ENCODE results near the gene SEL1L.
"Not testable (repeated sequence)": the region's sequence is repeated elsewhere in the genome, so short reads cannot be mapped to it uniquely, and the experiment has no call there.

Gene SEL1L

DNA sequence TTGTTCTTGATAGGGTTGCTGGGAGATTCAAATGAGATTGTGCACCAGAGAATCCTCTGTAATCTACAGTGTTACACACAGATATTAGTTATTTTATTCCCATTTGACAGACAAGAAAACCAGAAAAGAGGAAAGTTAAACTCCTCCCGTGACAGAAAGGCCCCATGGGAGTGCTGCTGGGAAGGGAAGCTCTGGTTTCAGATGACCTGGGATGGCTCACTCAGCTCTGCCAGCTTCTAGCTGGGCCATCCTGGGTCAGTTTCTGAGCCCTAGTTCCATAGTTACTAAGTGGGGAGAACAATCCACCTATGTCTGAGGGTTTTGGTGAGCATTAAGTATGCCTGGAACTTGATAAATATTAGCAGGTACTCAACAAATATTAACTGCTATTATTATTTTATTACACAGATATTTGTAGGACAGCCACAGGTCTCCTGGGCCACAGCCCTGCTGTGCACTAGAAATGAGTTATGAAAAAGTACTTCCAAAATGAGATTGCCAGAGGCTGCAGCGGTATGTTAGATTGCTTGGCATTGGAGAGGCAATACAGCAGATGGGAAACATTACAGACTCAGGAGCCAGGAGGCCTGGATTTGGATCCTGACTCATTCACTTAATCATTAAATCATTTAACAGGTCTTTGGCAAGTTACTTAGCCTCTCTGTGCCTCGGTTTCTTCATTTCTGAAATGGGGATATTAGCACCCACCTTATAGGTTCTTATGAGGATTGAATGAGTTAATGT lies 86.5 kb downstream of the SEL1L start:
- no peak for DNase-seq (ENCODE audit: low spot score)

DNA sequence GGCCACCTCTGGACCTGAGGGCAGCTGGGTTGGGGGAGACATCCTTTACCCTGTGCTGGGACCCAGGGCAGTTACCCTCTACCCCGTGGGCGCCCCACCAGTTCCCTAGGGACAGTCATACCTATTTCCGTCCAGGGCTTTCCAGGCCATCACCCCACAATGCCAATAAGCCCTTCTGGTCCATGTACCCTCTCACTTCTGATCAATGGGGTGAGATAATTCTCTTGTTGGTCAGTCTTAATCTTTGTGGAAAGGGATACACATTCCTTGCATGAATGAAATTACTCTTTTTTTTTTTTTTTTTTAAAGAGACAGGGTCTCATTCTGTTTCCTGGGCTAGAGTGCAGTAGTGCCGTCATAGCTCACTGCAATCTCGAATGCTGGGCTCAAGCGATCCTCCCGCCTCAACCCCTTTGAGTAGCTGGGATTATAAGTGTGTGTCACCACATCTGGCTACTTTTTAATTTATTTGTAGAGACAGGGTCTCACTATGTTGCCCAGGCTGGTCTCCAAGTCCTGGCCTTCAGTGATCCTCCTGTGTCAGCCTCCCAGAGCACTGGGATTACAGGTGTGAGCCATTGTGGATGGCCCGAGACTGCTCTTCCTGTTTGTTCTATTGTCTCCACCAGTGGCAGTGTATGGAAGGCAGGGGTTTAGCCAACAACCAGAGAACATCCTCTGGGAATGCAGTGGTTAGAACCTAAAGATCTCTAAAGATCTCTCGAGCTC lies 87.2 kb downstream of the SEL1L start:
- DNase-seq (ENCODE audit: low spot score) = no peak

DNA sequence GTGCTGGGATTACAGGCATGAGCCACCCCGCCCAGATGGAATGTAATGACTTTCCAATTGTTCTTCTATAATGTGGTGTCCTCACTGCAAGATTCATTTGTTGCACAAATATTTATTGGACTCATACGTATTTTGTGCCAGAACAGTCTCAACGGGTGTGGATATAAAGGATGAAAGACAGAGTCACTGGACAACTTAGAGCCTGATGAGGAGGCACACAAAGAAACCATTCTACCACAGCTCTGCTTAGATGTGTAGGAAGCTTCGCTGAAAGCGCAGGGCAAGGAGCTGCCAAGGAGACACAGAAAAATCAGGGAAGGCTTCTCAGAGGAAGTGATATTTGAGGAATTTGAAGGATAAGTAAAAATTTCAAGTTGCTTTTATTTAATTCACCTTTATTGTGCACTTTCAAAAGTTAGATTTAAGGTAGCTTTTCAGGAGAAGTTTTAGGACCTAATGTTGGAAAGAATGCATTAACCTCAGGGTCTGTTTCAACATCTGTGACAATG lies 92.0 kb downstream of the SEL1L start:
- no peak for DNase-seq (ENCODE audit: low spot score)

DNA sequence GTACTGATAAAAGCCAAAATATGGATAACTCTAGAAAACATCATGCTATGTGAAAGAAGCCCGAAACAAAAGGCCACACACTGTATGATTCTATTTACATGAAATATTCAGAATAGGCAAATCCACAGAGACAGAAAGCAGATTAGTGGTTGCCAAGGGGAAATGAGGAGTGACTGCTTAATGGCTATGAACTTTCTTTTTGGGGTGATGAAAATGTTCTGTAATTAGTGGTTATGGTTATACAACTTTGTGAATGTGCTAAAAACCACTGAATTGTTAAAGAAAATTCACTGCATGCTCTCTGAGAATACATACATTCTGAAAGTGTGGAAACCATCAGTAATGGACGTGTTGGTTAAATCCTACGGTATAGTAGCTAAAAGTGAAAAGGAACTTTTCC lies 93.6 kb downstream of the SEL1L start:
- no peak for DNase-seq (ENCODE audit: low spot score)

DNA sequence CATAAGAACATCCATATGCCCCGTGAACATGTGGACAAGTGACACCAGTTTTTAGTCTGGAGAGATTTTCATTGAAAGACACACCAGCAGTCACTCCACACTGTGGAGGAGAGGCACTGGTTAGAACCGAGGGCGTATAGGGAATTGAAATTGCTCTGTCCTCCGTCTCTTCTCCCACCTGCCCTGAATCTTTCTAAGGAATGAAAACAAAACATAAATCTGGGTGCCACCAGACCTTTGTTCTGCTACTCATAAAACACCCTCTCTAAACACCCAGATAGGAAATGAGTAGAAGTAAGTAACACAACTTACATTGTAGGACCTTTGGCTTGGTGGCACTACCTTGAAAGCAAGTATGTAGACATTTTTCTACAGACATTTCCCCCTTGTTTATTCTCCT lies 96.4 kb downstream of the SEL1L start:
- no peak for DNase-seq (ENCODE audit: low spot score)

DNA sequence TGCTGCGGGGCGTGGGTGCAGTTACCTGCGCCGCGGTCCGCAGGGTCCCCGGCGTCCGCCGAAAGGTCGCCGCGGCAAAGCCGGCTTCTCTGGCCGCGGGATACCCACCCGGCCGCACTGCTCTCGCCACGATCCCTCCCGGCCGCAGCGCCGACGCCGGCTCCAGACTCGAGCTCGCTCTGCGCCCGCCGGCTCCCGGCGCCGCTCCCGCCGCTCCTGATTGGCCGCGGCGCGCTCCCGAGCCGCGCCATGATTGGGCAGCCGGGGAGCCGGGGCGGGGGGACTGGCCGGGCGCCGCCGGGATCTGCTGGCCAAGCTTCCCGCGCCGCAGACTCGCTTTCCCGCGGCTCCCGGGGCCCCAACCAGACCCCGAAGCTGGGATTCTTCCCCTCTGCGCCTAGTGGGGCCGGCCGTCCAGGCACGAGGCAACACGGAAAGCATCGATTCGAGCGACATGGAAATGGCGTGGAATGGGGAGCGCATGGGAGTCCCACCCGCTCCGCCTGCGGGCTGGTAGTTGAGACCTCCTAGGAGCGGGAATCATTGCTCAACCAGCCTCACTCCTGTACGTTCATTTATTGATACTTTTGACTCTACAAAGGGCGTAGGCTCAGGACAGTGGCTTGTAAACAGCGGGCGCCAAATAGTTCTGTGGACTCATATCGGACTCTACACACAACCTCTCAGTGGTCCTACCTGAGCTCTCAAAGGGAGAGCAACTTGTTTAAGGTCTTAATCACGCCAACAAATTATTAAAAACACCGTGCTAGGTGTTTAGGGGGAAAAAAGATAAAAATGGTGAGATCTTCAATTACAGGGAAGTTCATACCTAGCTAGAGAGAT lies 97.1 kb downstream of the SEL1L start:
- peak; percentile 61 for DNase-seq (ENCODE audit: low spot score)

DNA sequence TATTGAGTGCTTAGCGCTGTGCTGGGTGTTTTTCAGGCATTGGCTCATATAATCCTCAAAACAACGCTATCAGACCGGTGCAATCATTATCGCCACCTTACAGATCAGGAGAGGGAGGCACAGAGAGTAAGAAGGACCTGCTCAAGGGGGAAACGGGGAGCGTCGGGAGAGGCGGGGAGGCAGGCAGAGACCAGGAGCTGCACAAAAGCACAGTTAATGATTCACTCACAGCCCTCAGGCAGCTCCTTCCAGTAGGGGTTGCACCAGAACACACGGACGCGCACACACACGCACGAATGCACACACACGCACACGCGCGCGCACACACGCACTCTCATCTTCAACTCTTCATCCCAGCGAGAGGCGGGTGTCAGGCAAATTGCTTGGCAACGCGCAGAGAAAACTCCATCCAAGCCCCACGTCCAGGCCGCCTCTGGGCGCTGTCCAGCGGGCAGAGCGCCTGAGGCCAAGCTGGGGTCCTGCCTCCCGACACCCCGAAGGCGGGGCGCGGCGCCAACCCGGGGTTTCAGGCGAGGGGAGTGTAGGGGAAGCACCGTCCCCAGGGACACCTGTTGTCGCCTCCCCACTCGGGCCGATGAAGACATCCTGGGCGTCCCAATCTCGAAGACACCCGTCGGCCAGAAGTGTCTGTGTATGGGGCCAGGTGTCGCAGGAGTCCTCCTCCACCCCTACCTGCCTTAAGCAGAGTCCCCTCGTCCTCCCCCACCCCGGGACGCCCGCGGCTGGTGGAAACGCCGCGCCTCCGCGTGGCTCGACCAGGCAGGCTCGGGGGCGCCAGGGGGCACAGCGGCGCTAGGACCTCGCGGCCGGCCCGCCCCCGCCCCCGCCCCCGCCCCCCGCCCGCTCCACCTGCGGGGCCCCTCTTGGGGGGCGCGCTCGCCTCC lies 98.0 kb downstream of the SEL1L start:
- DNase-seq (ENCODE audit: low spot score) = peak; percentile 25

DNA sequence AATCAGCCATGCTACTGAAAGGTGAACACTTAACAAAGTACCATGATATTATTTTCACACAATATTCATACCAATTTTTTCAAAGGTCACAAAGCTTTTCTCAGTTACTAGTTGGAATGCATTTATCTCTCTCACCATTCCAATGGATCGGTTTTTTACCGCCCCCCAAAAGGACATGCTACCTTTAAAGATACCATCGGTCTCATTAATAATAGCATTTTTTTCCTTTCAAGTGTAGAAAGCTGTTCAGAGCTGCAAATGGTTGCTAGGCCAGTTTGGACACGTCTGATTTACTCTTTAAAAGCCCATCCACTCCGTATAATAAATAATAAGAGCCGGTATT lies 98.6 kb downstream of the SEL1L start:
- DNase-seq (ENCODE audit: low spot score) = no peak

DNA sequence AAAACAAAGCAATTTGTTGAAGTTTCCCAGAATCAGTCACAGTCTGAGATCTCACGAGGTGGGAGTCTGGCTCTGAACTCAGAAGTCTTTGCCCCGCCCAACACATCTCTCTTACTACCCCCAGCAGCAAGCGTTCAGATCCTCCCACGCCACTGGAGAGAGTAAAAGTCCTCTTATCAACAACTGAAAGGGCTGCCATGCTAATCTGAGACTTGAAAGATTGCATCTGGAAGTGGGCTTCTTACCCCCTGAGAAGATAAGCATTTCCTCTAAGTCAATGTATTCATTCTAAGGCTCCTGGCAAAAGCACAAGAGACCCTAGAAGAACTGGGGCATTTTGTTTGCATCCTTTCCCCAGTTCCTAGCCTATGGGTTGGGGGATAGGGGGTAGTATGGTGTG lies 99.4 kb downstream of the SEL1L start:
- DNase-seq (ENCODE audit: low spot score) = no peak

DNA sequence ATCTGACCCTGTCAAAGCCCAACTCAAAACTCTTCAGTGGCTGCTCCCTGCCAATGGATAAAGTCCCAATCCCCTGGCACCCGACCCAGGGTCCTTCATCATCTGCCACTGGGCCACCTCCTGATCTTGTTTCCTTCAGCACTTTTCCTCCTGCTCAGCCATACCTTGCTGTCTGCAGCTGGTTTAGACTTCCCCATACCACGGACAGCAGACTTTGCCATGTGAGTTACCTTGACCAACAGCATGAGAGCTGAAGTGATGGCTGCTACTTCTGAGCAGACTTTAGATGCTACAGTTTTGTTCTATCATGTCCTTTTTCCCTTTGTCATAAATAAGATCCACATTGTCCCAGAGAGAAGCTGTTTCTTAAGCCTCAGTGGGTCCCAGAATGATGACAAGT lies 100.3 kb downstream of the SEL1L start:
- no peak for DNase-seq (ENCODE audit: low spot score)

DNA sequence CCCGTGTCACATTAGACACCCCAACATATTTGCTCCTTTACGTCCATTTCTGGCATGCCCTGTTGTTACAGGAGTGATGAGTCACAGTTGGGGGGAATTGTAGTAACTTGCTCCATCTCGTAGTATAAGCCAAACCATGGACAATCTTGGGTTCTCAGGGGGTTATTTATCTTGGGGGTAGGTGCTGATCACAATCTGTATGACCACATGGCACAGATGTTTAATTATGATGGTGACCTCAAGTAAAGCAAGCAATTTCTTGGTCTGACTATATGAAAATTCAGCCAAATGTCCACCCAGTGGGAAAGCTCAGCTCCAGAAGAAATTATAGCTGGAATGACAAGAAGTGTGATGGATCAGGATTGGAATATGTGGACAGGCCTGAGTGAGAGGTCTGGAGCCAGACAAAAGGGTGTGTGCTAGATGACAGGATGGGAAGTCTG lies 101.4 kb downstream of the SEL1L start:
- no peak for DNase-seq (ENCODE audit: low spot score)

DNA sequence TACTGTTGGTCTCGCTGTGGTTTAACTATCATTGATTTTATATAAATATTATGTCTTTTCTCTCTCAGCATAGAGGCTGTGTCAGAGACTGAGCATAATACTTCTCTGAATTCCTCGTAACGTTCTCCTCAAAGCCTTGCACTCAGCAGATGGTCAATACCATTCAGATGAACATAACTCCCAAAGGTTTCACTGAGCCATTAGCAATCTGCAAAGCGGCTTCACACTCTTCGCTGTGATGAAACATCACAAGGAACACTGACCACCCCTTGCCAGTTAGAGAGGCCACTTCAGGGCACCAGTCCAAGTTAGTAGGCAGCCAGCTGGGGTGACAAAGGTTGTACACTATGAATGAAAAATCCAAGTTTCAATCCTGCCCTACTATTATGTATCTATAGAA lies 103.4 kb downstream of the SEL1L start:
- DNase-seq (ENCODE audit: low spot score) = no peak

DNA sequence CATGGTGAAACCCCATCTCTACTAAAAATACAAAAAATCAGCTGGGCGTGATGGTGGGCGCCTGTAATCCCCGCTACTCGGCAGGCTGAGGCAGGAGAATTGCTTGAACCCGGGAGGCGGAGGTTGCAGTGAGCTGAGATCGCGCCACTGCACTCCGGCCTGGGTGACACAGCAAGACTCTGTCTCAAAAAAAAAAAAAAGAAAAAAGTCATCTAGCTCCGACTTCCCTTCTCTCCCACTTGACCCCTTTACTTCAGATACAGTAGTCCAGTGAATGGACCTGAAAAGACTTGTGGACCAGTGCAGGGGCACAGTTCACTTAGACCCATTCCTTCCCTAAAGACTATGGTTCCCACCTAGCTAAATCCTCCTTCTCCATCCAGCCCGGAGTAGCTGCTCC lies 103.9 kb downstream of the SEL1L start:
- DNase-seq (ENCODE audit: low spot score) = not testable (repeated sequence)

DNA sequence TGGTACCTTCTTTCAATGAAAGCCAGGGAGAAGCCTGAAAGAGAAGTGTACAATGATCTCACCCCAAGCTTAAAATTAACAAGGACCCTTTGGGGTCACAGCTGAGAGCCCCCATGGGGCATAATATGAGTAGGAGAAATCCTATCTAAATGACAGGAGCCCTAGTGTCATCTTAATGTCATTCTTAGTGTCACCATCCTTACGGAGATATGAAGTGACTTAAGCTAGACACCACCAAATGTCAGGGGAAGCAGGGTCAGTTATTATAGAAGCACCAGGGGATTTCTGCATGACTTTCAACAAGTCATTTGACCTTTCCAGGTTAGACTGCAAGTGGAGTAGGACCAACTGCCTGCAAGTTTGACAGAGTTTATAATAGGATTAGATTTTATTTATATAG lies 104.6 kb downstream of the SEL1L start:
- DNase-seq (ENCODE audit: low spot score) = no peak

DNA sequence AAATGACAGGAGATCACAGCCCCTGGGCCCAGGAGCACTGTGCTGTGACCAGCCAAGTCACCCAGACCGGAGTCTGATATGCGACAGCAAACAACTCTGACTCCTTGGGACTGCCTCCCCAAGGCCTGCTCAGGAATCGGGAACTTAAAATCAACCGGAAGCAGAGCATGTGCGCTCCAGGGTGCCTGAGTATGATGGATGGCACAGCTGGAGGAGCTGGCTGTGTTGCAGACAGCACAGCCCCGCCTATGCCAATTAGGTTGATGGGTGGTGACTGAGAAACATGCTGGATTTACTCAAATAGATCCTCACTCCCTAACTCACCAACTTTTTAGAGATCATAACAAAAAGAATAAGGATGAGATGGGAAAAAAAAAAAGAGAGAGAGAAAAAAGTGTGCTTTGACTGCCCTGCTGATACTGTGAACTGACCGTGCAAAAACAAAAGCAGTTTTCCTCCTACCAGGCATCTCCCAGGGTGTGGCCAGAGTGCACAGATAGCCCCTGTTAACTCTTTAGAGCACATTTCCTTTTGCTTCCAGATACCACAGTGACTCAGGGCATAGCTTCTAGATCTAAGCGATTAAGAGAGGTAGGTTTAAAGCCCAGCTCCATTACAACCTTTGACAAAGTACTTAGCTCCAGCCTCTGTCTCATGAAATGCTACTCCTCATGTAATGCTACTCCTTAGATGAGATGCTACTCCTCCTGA lies 106.2 kb downstream of the SEL1L start:
- peak; percentile 40 for DNase-seq (ENCODE audit: low spot score)

DNA sequence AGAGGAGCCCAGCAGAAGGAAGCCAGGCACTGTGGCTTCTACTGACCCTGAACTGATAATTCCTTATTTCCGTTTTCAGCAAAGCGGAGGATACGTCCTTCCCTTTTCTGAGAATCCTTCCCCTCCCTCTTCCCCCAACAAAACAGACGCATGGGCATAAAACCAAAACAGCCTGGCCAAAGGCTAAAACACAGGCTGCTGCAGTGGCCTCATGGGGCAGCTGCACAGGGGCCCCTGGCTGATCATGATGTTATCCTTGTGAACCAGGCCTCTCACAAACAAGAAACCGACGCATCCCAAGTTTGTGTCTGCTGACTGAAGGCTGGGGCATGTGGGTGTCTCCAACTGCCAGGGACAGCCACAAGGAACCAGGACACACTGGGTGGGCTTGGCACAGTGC lies 110.1 kb downstream of the SEL1L start:
- no peak for DNase-seq (ENCODE audit: low spot score)
